Endothelial cell of umbilical vein (primary cell): ENCODE data around the gene CIBAR2. TPM values are rescaled to one million over a fixed set of nuclear protein-coding genes. Genes with fewer than 3 reads are reported as not detected.

Source experiments
- BruUV-seq: library from RNA; stranded (reverse); fragments of 400-500 nt; replicated peaks from 2 replicates; lab custom pipeline; 2021; lab: Mats Ljungman, UMichigan
- CTCF ChIA-PET: fragments of 300-600, 350-600 bp; sonication (Branson Sonifier 250); formaldehyde crosslinking; loops from one replicate; lab custom pipeline; 2021; ENCODE audit warnings: antibody characterized with exemption, inconsistent platforms; lab: Charles Lee
- POLR2A ChIA-PET: fragments of 300-600, 350-600 bp; sonication (Branson Sonifier 250); formaldehyde crosslinking; loops from one replicate; lab custom pipeline; 2021; ENCODE audit warnings: antibody characterized with exemption, inconsistent platforms; lab: Charles Lee
- DNase-seq: peaks from one replicate; pipeline ENCODE4 v3.0.0-alpha.2; 2011; ENCODE audit warnings: low read depth, low spot score
- FAIRE-seq: peaks from 2 replicates; lab custom pipeline; 2011; peaks lifted over from hg19 to GRCh38; lab: Jason Lieb, UNC
- H2AFZ ChIP-seq: 2 replicates; pipeline ENCODE4 v1.6.0; 2012; ENCODE audit warnings: low read depth, low read length, control low read depth, inconsistent platforms
- H3K27ac ChIP-seq: 2 replicates; pipeline ENCODE4 v1.5.1; 2011; ENCODE audit warnings: low read depth, mild to moderate bottlenecking, control low read depth, low read length, moderate library complexity; ENCODE audit not compliant: insufficient read depth
- H3K27me3 ChIP-seq, 2 experiments: 2 replicates each; pipeline versions ENCODE4 v1.6.0 to v1.6.1; 2011; ENCODE audit warnings: low read length in 2 of 2, mixed read lengths in 1 of 2; ENCODE audit not compliant: control insufficient read depth in 2 of 2, insufficient read depth in 2 of 2
- H3K36me3 ChIP-seq, 2 experiments: 2 replicates in 1 of 2; 3 replicates in 1 of 2; pipeline ENCODE4 v1.5.1; 2011; ENCODE audit warnings: low read length in 2 of 2, mild to moderate bottlenecking in 1 of 2, moderate library complexity in 1 of 2; ENCODE audit not compliant: control insufficient read depth in 2 of 2, insufficient read depth in 2 of 2; ENCODE audit errors: extremely low read depth in 1 of 2
- H3K4me1 ChIP-seq: 3 replicates; pipeline ENCODE4 v1.5.1; 2011; ENCODE audit warnings: mild to moderate bottlenecking, low read length; ENCODE audit not compliant: control insufficient read depth, insufficient read depth; ENCODE audit errors: extremely low read depth
- H3K4me2 ChIP-seq: 2 replicates; pipeline ENCODE4 v1.6.1; 2011; ENCODE audit warnings: low read length, control low read depth, mixed read lengths; ENCODE audit not compliant: insufficient read depth
- H3K4me3 ChIP-seq, 3 experiments: fragments of 200-600 bp in 1 of 3; sonication (generic), shearing (Covaris generic) in 1 of 3; replicated peaks in 1 of 3; 2 replicates each; pipeline ENCODE4 v1.5.1; 2011 to 2016; ENCODE audit warnings: control low read depth in 3 of 3, low read length in 3 of 3, mild to moderate bottlenecking in 2 of 3, inconsistent platforms in 1 of 3, low read depth in 1 of 3, moderate library complexity in 1 of 3; ENCODE audit not compliant: insufficient read depth in 1 of 3
- H3K79me2 ChIP-seq: 2 replicates; pipeline ENCODE4 v1.6.0; 2012; ENCODE audit warnings: low read length, inconsistent platforms; ENCODE audit not compliant: control insufficient read depth, insufficient read depth
- H3K9ac ChIP-seq: replicated peaks from 2 replicates; pipeline ENCODE3; 2011; ENCODE audit warnings: low read length, control low read depth; ENCODE audit not compliant: insufficient read depth; ENCODE audit errors: extremely low read depth
- H3K9me1 ChIP-seq: replicated peaks from 3 replicates; pipeline ENCODE4 v1.6.0; 2011; ENCODE audit warnings: mild to moderate bottlenecking, low read length; ENCODE audit not compliant: control insufficient read depth, insufficient read depth; ENCODE audit errors: extremely low read depth
- H3K9me3 ChIP-seq: replicated peaks from 2 replicates; pipeline ENCODE4 v1.5.1; 2012; ENCODE audit warnings: low read length, inconsistent platforms; ENCODE audit not compliant: control insufficient read depth, insufficient read depth
- H4K20me1 ChIP-seq: replicated peaks from 2 replicates; pipeline ENCODE3; 2011; ENCODE audit warnings: mild to moderate bottlenecking, low read length; ENCODE audit not compliant: control insufficient read depth, insufficient read depth; ENCODE audit errors: extremely low read depth
- CTCF ChIP-seq, 2 donors: IDR thresholded peaks; 1 replicate in 1 of 2; 2 replicates in 1 of 2; pipeline ENCODE4 v1.5.1; 2011; ENCODE audit warnings: low read length in 2 of 2, mild to moderate bottlenecking in 2 of 2, moderate library complexity in 2 of 2, control low read depth in 1 of 2, inconsistent platforms in 1 of 2, low read depth in 1 of 2; ENCODE audit not compliant: insufficient read depth in 1 of 2; ENCODE audit errors: extremely low read depth in 1 of 2
- EZH2 ChIP-seq: IDR thresholded peaks from 2 replicates; pipeline ENCODE4 v1.6.1; 2012; ENCODE audit warnings: borderline replicate concordance, low read depth, mild to moderate bottlenecking, moderate library complexity, low read length, inconsistent platforms; ENCODE audit not compliant: severe bottlenecking
- FOS ChIP-seq: IDR thresholded peaks from 2 replicates; pipeline ENCODE4 v1.6.1; 2011; ENCODE audit warnings: mild to moderate bottlenecking, low read length, moderate library complexity, borderline replicate concordance; ENCODE audit not compliant: insufficient read depth
- GATA2 ChIP-seq: IDR thresholded peaks from 2 replicates; pipeline ENCODE4 v1.7.0; 2011; ENCODE audit warnings: low read depth, mild to moderate bottlenecking, moderate library complexity, mixed read lengths, low read length; ENCODE audit not compliant: insufficient read length, insufficient read depth
- JUN ChIP-seq: IDR thresholded peaks from 2 replicates; pipeline ENCODE4 v1.6.1; 2011; ENCODE audit warnings: borderline replicate concordance, low read depth; ENCODE audit not compliant: insufficient read length, insufficient read depth
- MAX ChIP-seq: IDR thresholded peaks from 2 replicates; pipeline ENCODE4 v1.6.1; 2011; ENCODE audit not compliant: insufficient read depth, insufficient read length
- MYC ChIP-seq: IDR thresholded peaks from one replicate; pipeline ENCODE4 v1.6.1; 2011; ENCODE audit warnings: mild to moderate bottlenecking, low read depth, low read length
- POLR2A ChIP-seq: IDR thresholded peaks from 2 replicates; pipeline ENCODE4 v1.6.1; 2012; ENCODE audit warnings: low read depth, mild to moderate bottlenecking, control low read depth, low read length
- POLR2AphosphoS5 ChIP-seq: IDR thresholded peaks from 2 replicates; pipeline ENCODE4 v1.6.1; 2012; ENCODE audit warnings: low read depth, mild to moderate bottlenecking, control low read depth, low read length, moderate library complexity; ENCODE audit not compliant: insufficient read depth
- dilution Hi-C: fragments of 300-500 bp; cut with MboI; formaldehyde crosslinking; loops from one replicate; pipeline ENCODE4 v1.15.0; 2019; ENCODE audit warnings: low sequenced_read_pairs; ENCODE audit not compliant: extremely low pct_ligation_motif_present
- intact Hi-C: fragments of 100-400 bp; cut with micrococcal nuclease; formaldehyde crosslinking; loops from one replicate; pipeline ENCODE4 v1.10.0; 2022
- polyA plus RNA-seq, 4 experiments: library from polyadenylated mRNA; depleted of rRNA in 3 of 4; stranded (reverse) in 3 of 4; unstranded in 1 of 4; fragments of >200 nt; gene quantifications; 2 replicates each; pipeline versions ENCODE4 v1.2.1 to v1.2.3, GENCODE V29; 2011 to 2012; ENCODE audit warnings: missing spikeins in 1 of 4
- total RNA-seq: library from RNA; stranded (reverse); gene quantifications from 2 replicates; pipeline ENCODE4 v1.2.3, GENCODE V29; 2021

Gene CIBAR2
- total and polyA plus RNA-seq, 2 donors (not counting 3 experiments of a cell fraction or from before 2014, with no cell fraction given): 0.07 TPM; not detected in 1

- Histone ChIP-seq H3K9me1 (no peaks in the 10 kb centered on the region), H3K9ac (no peak overlapping the region), H3K4me3 (no peak overlapping the region), H3K4me1 (peaks cover 3% of the 10 kb centered on the region), H3K27me3 (no peaks in the 10 kb centered on the region), H2AFZ (peak overlapping the region; percentile 75), H3K36me3 (no peaks in the 10 kb centered on the region), H4K20me1 (no peaks in the 10 kb centered on the region), H3K4me2 (no peak overlapping the region), H3K27ac (no peak overlapping the region), H3K79me2 (no peaks in the 10 kb centered on the region), H3K9me3 (no peaks in the 10 kb centered on the region)
- TF ChIP-seq POLR2A: no peak
- no peak for TF ChIP-seq MYC
- TF ChIP-seq POLR2AphosphoS5: no peak
- TF ChIP-seq JUN: no peak
- no peak for TF ChIP-seq FOS
- no peak for TF ChIP-seq GATA2
- TF ChIP-seq MAX: no peak
- no peak for TF ChIP-seq CTCF (IDR thresholded peaks at IDR 0.05; ENCODE audit: extremely low read depth in 1 of 2, insufficient read depth in 1 of 2, low read depth in 1 of 2, low read length in 2 of 2)
- no peak for TF ChIP-seq EZH2
- DNase-seq: no peak
- intact Hi-C loops: no loop called here
- ChIA-PET CTCF (interaction anchor here (0.9 to 3.4 kb wide), 4 partner anchors 9 to 43 kb away, joined by 3 to 13 read pairs (median 4); no protein-coding TSS in a partner anchor), POLR2A (no interaction called here)
- dilution Hi-C loops: no loop called here
- no peak for FAIRE-seq
- no TSS peak for BruUV-seq
Observed at GRCh38 chr16:85157813-85158742, 45.8 kb upstream of the CIBAR2 start.
